ENCODE data around the gene TMEM178B.

GRCh38 chr7:141190495-141190894, 116.6 kb downstream of the TMEM178B start:
- TF ChIP-seq PHF8 (IDR thresholded peaks at IDR 0.05; ENCODE audit: borderline replicate concordance, low read depth) (no peak), CTCF (IDR thresholded peaks at IDR 0.05) (no peak), REST (IDR thresholded peaks at IDR 0.05) (no peak), POLR2A (IDR thresholded peaks at IDR 0.05; ENCODE audit: low read length) (no peak), MAZ (IDR thresholded peaks at IDR 0.05; ENCODE audit: borderline replicate concordance, low read depth, low read length) (no peak), ZFP36 (IDR thresholded peaks at IDR 0.05; ENCODE audit: borderline replicate concordance, partially characterized antibody) (no peak), BHLHE40 (IDR thresholded peaks at IDR 0.05; ENCODE audit: low read depth, low read length) (no peak), MAFK (IDR thresholded peaks at IDR 0.05; ENCODE audit: partially characterized antibody) (no peak)

Data from A549 (cell line).